ENCODE results near the gene IGSF6.

GRCh38 chr16:21652453-21652852 lies at the start of gene IGSF6:
- TF ChIP-seq SP1 (IDR thresholded peaks at IDR 0.05) (no peak), BHLHE40 (IDR thresholded peaks at IDR 0.05; ENCODE audit: borderline replicate concordance) (no peak), TARDBP (IDR thresholded peaks at IDR 0.05) (no peak), ELF4 (IDR thresholded peaks at IDR 0.05) (no peak), NFRKB (IDR thresholded peaks at IDR 0.05) (no peak), CTBP1 (IDR thresholded peaks at IDR 0.05; ENCODE audit: borderline replicate concordance) (no peak), PKNOX1 (IDR thresholded peaks at IDR 0.05) (no peak), ZNF384 (IDR thresholded peaks at IDR 0.05) (no peak), FOXA1 (IDR thresholded peaks at IDR 0.05) (no peak), FOXK2 (IDR thresholded peaks at IDR 0.05) (no peak), ARNT (IDR thresholded peaks at IDR 0.05) (no peak)

Data from HEK293T (cell line).